GM21447 (cell line): Measurements from ENCODE around the gene RASA3.

Experiments used
- ATAC-seq: cut with Tn5 transposase; IDR thresholded peaks from one replicate; pipeline ENCODE4 v1.9.1; 2021; ENCODE audit not compliant: unreplicated experiment

The RASA3 gene

GRCh38 chr13:114057166-114058050 lies 75.0 kb downstream of the RASA3 start:
- ATAC-seq: no peak

GRCh38 chr13:114056205-114057013 lies 76.0 kb downstream of the RASA3 start:
- ATAC-seq: no peak

GRCh38 chr13:114055766-114056165 lies 76.7 kb downstream of the RASA3 start:
- ATAC-seq: no peak

- ATAC-seq: no peak
Observed at GRCh38 chr13:114054830-114055439, 77.5 kb downstream of the RASA3 start.

GRCh38 chr13:114054264-114054663 lies 78.2 kb downstream of the RASA3 start:
- no peak for ATAC-seq

- no peak for ATAC-seq
Observed at GRCh38 chr13:114053026-114053425, 79.4 kb downstream of the RASA3 start.

- ATAC-seq: no peak
Observed at GRCh38 chr13:114050536-114051450, 81.6 kb downstream of the RASA3 start.

- ATAC-seq: no peak
Observed at GRCh38 chr13:114049626-114050101, 82.8 kb downstream of the RASA3 start.

- ATAC-seq: peak; percentile 61
Observed at GRCh38 chr13:114049026-114049425, 83.4 kb downstream of the RASA3 start.

- ATAC-seq: peak; percentile 2
Observed at GRCh38 chr13:114048443-114048842, 84.0 kb downstream of the RASA3 start.

GRCh38 chr13:114047358-114047881 lies 85.0 kb downstream of the RASA3 start:
- ATAC-seq: peak; percentile 49

GRCh38 chr13:114046431-114046975 lies 85.9 kb downstream of the RASA3 start:
- ATAC-seq: no peak

- ATAC-seq: no peak
Observed at GRCh38 chr13:114045113-114045735, 87.2 kb downstream of the RASA3 start.

- no peak for ATAC-seq
Observed at GRCh38 chr13:114044486-114044885, 87.9 kb downstream of the RASA3 start.

- peak; percentile 76 for ATAC-seq
Observed at GRCh38 chr13:114043421-114044053, 88.9 kb downstream of the RASA3 start.

- ATAC-seq: no peak
Observed at GRCh38 chr13:114042066-114042815, 90.2 kb downstream of the RASA3 start.

GRCh38 chr13:114041493-114041892 lies 90.9 kb downstream of the RASA3 start:
- no peak for ATAC-seq

- no peak for ATAC-seq
Observed at GRCh38 chr13:114039471-114040141, 92.8 kb downstream of the RASA3 start.
